Measurements from ENCODE around the gene GGCX. TPM values are rescaled to one million over a fixed set of nuclear protein-coding genes. Genes with fewer than 3 reads are reported as not detected.

GGCX gene
- total and polyA plus RNA-seq, 2 of the 13 experiments (the other 11 are each of a cell fraction or from before 2014, with no cell fraction given), result 72.5 to 103 TPM

- TF ChIP-seq, protein P1, sequence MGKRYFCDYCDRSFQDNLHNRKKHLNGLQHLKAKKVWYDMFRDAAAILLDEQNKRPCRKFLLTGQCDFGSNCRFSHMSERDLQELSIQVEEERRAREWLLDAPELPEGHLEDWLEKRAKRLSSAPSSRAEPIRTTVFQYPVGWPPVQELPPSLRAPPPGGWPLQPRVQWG (CRISPR knock-in tag; IDR thresholded peaks at IDR 0.05; ENCODE audit: borderline replicate concordance, low read depth), result no peak
- TF ChIP-seq RFX3 (CRISPR knock-in tag; IDR thresholded peaks at IDR 0.05), result no peak; the same call in 1 of the 2 replicates
- TF ChIP-seq, protein P2, sequence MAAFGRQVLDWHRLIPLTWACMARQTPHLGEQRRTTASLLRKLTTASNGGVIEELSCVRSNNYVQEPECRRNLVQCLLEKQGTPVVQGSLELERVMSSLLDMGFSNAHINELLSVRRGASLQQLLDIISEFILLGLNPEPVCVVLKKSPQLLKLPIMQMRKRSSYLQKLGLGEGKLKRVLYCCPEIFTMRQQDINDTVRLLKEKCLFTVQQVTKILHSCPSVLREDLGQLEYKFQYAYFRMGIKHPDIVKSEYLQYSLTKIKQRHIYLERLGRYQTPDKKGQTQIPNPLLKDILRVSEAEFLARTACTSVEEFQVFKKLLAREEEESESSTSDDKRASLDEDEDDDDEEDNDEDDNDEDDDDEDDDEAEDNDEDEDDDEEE (CRISPR knock-in tag; IDR thresholded peaks at IDR 0.05), result no peak
- TF ChIP-seq ZNF788 (CRISPR knock-in tag; IDR thresholded peaks at IDR 0.05; ENCODE audit: borderline replicate concordance), result 0 out of 2 replicates have a peak, but pooled peaks have one; percentile 76
- no peak for TF ChIP-seq NBN (conservative IDR thresholded peaks at IDR 0.05)
- no peak for TF ChIP-seq ZBTB8A (CRISPR knock-in tag; IDR thresholded peaks at IDR 0.05; ENCODE audit: borderline replicate concordance, low read depth)
- no peak for TF ChIP-seq SP2 (CRISPR knock-in tag; IDR thresholded peaks at IDR 0.05)
- TF ChIP-seq NKX3-1 (CRISPR knock-in tag; IDR thresholded peaks at IDR 0.05), result no peak
- no peak for TF ChIP-seq SP4 (CRISPR knock-in tag; IDR thresholded peaks at IDR 0.05)
- TF ChIP-seq NR2C2 (CRISPR knock-in tag; IDR thresholded peaks at IDR 0.05; ENCODE audit: borderline replicate concordance), result no peak
- no peak for TF ChIP-seq ATRX (CRISPR knock-in tag; IDR thresholded peaks at IDR 0.05; ENCODE audit: borderline replicate concordance)
- peak; percentile 26; the same call in 1 of the 2 replicates for TF ChIP-seq PHF8 (CRISPR knock-in tag; IDR thresholded peaks at IDR 0.05)
- TF ChIP-seq ETV5 (CRISPR knock-in tag; IDR thresholded peaks at IDR 0.05; ENCODE audit: borderline replicate concordance), result no peak
- TF ChIP-seq SMARCC2 (IDR thresholded peaks at IDR 0.05), result no peak
- no peak for TF ChIP-seq ZNF282 (IDR thresholded peaks at IDR 0.05; ENCODE audit: partially characterized antibody)
- 0 out of 2 replicates have a peak, but pooled peaks have one; percentile 63 for TF ChIP-seq TP53 (CRISPR knock-in tag; conservative IDR thresholded peaks at IDR 0.05)
- TF ChIP-seq SP140L (CRISPR knock-in tag; IDR thresholded peaks at IDR 0.05; ENCODE audit: borderline replicate concordance), result no peak
- TF ChIP-seq ZNF160 (CRISPR knock-in tag; IDR thresholded peaks at IDR 0.05), result 0 out of 2 replicates have a peak, but pooled peaks have one; percentile 9
- TF ChIP-seq FOXP1 (IDR thresholded peaks at IDR 0.05), result no peak
- TF ChIP-seq FOXP1 (CRISPR knock-in tag; IDR thresholded peaks at IDR 0.05), result no peak
- TF ChIP-seq, protein P3, sequence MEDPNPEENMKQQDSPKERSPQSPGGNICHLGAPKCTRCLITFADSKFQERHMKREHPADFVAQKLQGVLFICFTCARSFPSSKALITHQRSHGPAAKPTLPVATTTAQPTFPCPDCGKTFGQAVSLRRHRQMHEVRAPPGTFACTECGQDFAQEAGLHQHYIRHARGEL (CRISPR knock-in tag; IDR thresholded peaks at IDR 0.05), result no peak
Measured at GRCh38 chr2:85601771-85602475, 40.6 kb upstream of the GGCX start (continued).

All from HepG2 (cell line).